ENCODE data around the gene CKAP2L. TPM values are rescaled to one million over a fixed set of nuclear protein-coding genes. Genes with fewer than 3 reads are reported as not detected.

The CKAP2L gene
- total RNA-seq, 1 donor from 2014 or later: 5.1 TPM

DNA sequence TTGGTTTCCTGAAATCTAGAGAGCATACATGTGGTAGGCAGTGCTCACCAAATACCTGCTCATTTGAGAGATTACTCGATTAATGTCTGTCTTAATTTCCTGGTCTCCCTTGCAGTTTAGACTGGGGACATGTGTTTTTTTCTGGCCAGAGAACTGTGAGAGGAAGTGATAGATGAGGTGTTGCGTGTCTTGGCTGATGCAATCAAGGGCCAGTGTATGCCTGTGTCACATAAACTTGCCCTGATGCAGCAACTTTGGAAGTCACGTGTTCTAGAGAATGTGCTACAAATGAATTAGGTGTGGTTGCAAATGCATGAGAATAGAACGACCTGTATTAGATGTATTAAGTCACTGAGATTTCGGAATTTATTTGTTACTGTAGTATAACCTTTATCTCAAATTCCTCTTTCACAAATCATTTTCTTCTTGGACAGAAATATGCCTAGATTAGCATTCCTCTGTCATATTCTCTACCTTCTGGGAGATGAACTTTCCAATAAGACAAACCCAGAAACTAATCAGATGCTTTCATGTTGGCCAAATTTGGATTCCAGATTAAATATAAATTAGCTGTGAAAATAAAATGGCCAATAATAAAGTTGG, 29.8 kb upstream of the CKAP2L start:
- Mint-ChIP-seq H3K4me3 (ENCODE audit: unreplicated experiment) (no peak overlapping the region), H3K27me3 (ENCODE audit: low read depth) (no peaks in the 10 kb centered on the region), H3K9me3 (ENCODE audit: low read depth) (peaks cover 6% of the 10 kb centered on the region), H3K36me3 (ENCODE audit: low read depth) (peaks cover 2% of the 10 kb centered on the region), H3K4me1 (ENCODE audit: low read depth) (peaks cover 8% of the 10 kb centered on the region), H3K27ac (ENCODE audit: unreplicated experiment) (no peak overlapping the region)
- DNase-seq (ENCODE audit: low spot score): no peak
- TF ChIP-seq, protein P1, sequence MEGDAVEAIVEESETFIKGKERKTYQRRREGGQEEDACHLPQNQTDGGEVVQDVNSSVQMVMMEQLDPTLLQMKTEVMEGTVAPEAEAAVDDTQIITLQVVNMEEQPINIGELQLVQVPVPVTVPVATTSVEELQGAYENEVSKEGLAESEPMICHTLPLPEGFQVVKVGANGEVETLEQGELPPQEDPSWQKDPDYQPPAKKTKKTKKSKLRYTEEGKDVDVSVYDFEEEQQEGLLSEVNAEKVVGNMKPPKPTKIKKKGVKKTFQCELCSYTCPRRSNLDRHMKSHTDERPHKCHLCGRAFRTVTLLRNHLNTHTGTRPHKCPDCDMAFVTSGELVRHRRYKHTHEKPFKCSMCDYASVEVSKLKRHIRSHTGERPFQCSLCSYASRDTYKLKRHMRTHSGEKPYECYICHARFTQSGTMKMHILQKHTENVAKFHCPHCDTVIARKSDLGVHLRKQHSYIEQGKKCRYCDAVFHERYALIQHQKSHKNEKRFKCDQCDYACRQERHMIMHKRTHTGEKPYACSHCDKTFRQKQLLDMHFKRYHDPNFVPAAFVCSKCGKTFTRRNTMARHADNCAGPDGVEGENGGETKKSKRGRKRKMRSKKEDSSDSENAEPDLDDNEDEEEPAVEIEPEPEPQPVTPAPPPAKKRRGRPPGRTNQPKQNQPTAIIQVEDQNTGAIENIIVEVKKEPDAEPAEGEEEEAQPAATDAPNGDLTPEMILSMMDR (IDR thresholded peaks at IDR 0.05): no peak

DNA sequence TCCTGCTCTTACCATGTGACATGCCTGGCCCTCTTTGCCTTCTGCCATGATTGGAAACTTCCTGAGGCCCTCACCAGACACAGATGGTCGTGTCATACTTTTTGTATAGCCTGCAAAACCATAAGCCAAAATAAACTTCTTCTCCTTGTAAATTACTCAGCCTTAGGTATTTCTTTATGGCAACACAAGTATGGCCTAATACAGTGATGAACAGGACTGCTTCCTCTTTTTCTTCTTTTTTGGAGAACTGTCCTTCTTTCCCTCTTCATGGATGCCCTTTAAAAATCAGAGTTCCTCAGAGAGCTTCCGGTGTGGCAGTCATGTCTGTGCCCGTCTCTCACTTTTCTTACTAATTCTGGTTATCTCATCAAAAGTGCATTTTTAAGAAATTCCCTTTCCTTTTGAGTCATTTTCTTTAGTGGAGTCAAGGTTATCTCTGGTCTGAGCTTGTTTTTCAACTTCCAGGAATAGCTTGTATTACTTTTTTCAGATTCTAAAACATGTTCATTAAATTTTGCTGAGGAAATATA, 29.1 kb upstream of the CKAP2L start:
- Mint-ChIP-seq H3K9me3 (ENCODE audit: low read depth) (peaks cover 6% of the 10 kb centered on the region), H3K27me3 (ENCODE audit: low read depth) (no peaks in the 10 kb centered on the region), H3K27ac (ENCODE audit: unreplicated experiment) (peak overlapping the region; percentile 1), H3K4me3 (ENCODE audit: unreplicated experiment) (no peak overlapping the region), H3K36me3 (ENCODE audit: low read depth) (no peaks in the 10 kb centered on the region), H3K4me1 (ENCODE audit: low read depth) (peaks cover 8% of the 10 kb centered on the region)
- no peak for DNase-seq (ENCODE audit: low spot score)
- TF ChIP-seq, protein P1 (IDR thresholded peaks at IDR 0.05): no peak

DNA sequence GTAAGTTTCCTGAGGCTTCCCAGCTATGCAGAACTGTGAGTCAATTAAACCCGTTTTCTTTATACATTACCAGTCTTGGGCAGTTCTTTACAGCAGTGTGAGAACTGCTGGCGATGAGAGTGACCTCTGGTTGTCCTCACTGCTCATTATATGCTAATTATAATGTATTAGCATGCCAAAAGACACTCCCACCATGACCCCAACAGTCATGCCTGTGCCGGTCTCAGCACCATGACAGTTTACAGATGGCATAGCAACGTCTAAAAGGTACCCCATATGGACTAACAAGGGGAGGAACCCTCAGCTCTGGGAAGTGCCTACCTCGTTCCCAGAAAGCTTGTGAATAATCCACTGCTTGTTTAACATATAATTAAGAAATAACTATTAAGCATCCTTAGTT, 28.0 kb upstream of the CKAP2L start:
- Mint-ChIP-seq H3K36me3 (ENCODE audit: low read depth) (no peaks in the 10 kb centered on the region), H3K9me3 (ENCODE audit: low read depth) (peaks cover 6% of the 10 kb centered on the region), H3K4me3 (ENCODE audit: unreplicated experiment) (no peak overlapping the region), H3K27me3 (ENCODE audit: low read depth) (no peaks in the 10 kb centered on the region), H3K27ac (ENCODE audit: unreplicated experiment) (no peak overlapping the region), H3K4me1 (ENCODE audit: low read depth) (peaks cover 8% of the 10 kb centered on the region)
- DNase-seq (ENCODE audit: low spot score): no peak
- TF ChIP-seq, protein P1 (IDR thresholded peaks at IDR 0.05): no peak

DNA sequence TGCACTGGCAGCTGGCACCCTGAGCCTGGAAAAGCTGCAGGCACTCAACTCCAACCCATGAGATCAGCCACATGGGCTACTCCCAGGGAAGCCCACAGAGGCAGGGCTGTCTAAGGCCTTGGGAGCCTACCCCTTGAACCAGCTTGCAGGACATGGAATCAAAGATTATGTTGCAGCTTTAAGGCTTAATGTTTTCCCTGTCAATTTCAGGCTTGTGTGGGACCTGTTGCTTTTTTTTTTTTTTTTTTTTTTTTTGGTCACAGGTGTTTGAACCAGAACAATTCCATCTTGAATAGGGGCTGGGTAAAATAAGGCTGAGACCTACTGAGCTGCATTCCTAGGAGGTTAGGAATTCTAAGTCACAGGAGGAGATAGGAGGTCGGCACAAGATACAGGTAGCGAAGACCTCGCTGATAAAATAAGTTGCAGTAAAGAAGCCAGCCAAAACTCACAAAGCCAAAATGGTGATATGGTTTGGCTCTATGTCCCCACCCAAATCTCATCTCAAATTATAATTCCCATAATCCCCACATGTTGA, 27.4 kb upstream of the CKAP2L start:
- Mint-ChIP-seq H3K36me3 (ENCODE audit: low read depth) (no peaks in the 10 kb centered on the region), H3K9me3 (ENCODE audit: low read depth) (peaks cover 6% of the 10 kb centered on the region), H3K4me1 (ENCODE audit: low read depth) (peaks cover 8% of the 10 kb centered on the region), H3K4me3 (ENCODE audit: unreplicated experiment) (no peak overlapping the region), H3K27me3 (ENCODE audit: low read depth) (no peaks in the 10 kb centered on the region), H3K27ac (ENCODE audit: unreplicated experiment) (no peak overlapping the region)
- no peak for DNase-seq (ENCODE audit: low spot score)
- TF ChIP-seq, protein P1 (IDR thresholded peaks at IDR 0.05): no peak

DNA sequence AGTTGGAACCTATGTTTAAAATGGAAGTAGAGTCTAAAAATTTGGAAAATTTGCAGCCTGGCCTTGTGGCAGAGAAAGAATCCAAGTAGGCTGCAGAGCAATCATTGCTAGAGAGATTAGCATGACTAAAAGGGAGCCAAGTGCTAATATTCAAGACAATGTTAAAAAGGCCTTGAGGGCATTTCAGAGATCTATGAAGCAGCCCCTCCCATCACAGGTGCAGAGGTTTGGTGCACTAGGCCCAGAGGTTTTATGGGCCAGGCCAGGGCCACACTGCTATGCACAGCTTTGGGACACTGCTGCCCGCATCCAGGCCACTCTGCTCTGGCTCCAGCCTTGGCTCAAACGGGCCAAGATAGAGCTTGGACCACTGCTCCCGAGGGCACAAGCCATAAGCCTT, 26.6 kb upstream of the CKAP2L start:
- H3K27ac Mint-ChIP-seq (ENCODE audit: unreplicated experiment): no peak overlapping the region
- TF ChIP-seq, protein P1 (IDR thresholded peaks at IDR 0.05): no peak
- H3K4me1 Mint-ChIP-seq (ENCODE audit: low read depth): peaks cover 8% of the 10 kb centered on the region
- H3K27me3 Mint-ChIP-seq (ENCODE audit: low read depth): no peaks in the 10 kb centered on the region
- H3K9me3 Mint-ChIP-seq (ENCODE audit: low read depth): peaks cover 6% of the 10 kb centered on the region
- DNase-seq (ENCODE audit: low spot score): no peak
- H3K36me3 Mint-ChIP-seq (ENCODE audit: low read depth): no peaks in the 10 kb centered on the region
- no peak overlapping the region for H3K4me3 Mint-ChIP-seq (ENCODE audit: unreplicated experiment)

Data from chondrocyte (in vitro differentiated cells).